GM18909 (cell line): ENCODE data around the gene ACAP3.

ENCODE experiments used
- ATAC-seq: cut with Tn5 transposase; IDR thresholded peaks from one replicate; pipeline ENCODE4 v1.9.1; 2021; ENCODE audit warnings: mild to moderate bottlenecking; ENCODE audit not compliant: unreplicated experiment, poor library complexity

The ACAP3 gene

GRCh38 chr1:1304331-1305299, 3.1 kb downstream of the ACAP3 start:
- no peak for ATAC-seq

- ATAC-seq, result no peak
These were observed 4.0 kb downstream of the ACAP3 start for GRCh38 chr1:1303736-1304135.

GRCh38 chr1:1302951-1303509, 4.7 kb downstream of the ACAP3 start:
- no peak for ATAC-seq

GRCh38 chr1:1302006-1302430, 5.7 kb downstream of the ACAP3 start:
- no peak for ATAC-seq

- no peak for ATAC-seq
These were observed 7.4 kb downstream of the ACAP3 start for GRCh38 chr1:1300352-1300739.

- ATAC-seq, result no peak
These were observed 7.9 kb downstream of the ACAP3 start for GRCh38 chr1:1299686-1300351.

GRCh38 chr1:1298861-1299685, 8.7 kb downstream of the ACAP3 start:
- no peak for ATAC-seq

- ATAC-seq, result no peak
These were observed 9.8 kb downstream of the ACAP3 start for GRCh38 chr1:1297802-1298424.

GRCh38 chr1:1296070-1297061, 11.4 kb downstream of the ACAP3 start:
- ATAC-seq, result no peak

GRCh38 chr1:1295154-1295923, 12.4 kb downstream of the ACAP3 start:
- ATAC-seq, result no peak

GRCh38 chr1:1294250-1294890, 13.4 kb downstream of the ACAP3 start:
- no peak for ATAC-seq

GRCh38 chr1:1293263-1294249, 14.2 kb downstream of the ACAP3 start:
- ATAC-seq, result no peak

- ATAC-seq, result no peak
These were observed 14.9 kb downstream of the ACAP3 start for GRCh38 chr1:1292851-1293250.

- no peak for ATAC-seq
These were observed 15.3 kb downstream of the ACAP3 start for GRCh38 chr1:1292442-1292779.

GRCh38 chr1:1291548-1292441, 15.9 kb downstream of the ACAP3 start:
- no peak for ATAC-seq
